HG03575 (cell line): ENCODE measurements around the gene ENTPD1.
"Not testable (repeated sequence)": the region's sequence is repeated elsewhere in the genome, so short reads cannot be mapped to it uniquely, and the experiment has no call there.

Experiments
- ATAC-seq: cut with Tn5 transposase; IDR thresholded peaks from one replicate; pipeline ENCODE4 v1.9.1; 2021; ENCODE audit not compliant: unreplicated experiment, insufficient number of reproducible peaks, low FRiP score; ENCODE audit errors: extremely low read depth

ENTPD1 gene

DNA sequence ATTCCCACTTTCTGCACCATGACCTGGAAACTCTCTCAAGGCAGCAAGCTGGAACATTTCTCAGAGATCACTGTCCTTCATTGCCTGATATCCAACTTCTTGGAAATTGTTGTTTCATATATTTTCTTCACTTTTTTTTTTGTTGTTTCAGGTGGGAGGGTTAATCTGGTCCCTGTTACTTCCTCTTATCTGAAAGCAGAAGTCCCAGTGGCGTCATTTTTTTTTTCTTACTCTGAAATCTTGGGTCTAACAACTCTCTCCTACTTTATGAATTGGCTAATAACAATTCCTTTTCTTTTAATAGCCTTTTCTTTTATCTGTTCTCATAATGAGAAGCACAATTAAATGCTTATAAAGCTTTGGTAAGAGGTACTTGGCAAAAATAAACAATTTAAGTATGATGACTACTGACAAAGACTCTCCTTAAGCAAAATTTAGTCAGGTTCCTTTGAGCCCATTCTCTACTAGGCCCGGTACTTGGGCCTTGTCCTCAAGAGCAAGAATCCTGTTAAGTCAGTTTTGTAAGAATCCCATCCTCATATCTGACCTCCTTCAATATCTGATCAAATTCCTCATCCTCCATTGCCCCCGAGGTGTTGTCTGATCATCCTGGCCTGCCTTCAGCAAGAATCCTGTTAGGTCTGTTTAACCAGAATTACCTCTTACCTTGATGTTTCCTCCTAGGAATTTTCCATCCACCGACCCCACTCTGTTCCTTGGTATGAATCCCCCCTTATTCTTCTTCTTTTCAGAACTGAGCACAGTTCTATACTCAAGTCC, 140.3 kb downstream of the ENTPD1 start:
- ATAC-seq, result no peak

DNA sequence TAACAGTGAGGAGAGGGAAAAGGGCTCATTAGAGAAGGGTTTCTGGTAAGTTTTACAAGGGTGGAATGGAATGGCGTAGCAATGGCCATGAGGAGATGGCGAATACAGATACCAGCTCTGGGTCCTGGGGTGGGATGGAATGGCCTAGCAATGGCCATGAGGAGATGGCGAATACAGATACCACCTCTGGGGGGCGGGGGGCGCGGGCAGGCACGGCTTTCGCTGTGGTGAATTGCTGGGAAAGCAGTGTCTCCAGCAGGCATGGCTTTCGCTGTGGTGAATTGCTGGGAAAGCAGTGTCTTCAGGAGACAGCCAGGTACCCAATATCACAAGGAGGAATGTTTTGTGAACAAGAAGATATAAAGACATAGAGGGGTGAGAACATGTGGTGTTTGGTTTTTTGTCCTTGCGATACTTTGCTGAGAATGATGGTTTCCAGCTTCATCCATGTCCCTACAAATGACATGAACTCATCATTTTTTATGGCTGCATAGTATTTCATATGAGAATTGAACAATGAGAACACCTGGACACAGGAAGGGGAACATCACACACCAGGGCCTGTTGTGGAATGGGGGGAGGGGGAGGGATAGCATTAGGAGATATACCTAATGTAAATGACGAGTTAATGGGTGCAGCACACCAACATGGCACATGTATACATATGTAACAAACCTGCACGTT, 150.1 kb downstream of the ENTPD1 start:
- not testable (repeated sequence) for ATAC-seq

DNA sequence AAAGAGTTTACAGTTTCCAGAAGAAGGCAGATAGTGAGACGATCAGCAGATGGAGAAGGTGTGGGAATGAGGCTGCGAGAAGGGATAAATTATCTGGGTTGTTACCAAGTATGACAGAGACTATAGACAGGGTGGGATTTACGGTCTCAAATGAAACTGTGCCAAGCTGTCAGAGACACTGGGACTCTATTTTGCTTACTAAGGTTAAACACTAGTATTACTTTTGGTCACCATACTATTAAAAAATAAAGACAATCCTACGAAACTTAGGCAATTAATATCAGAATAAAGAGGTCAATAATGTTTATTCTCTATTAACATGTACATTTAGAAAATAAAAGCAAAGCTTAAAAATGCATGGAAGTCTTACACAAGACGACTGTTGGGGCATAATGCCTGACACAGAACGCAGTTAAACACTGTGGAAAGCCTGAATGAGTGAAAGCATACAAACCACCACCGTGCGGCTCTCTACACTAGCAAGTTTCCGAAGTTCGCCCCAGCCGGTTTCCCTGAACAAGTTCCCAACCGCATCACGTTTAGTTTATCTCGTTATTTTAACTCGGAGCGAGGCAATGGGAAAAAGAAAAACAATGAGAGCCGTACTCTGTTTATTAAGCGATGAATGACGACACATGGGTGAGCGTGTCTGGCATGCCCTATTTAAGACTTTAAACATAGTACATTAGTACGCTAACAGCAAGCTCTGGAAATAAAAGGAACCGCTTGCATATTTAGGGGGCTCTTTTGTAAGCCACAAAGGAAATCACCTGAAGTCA, 150.9 kb downstream of the ENTPD1 start:
- ATAC-seq, result no peak

- no peak for ATAC-seq
These were observed 151.7 kb downstream of the ENTPD1 start, which contains the start of gene CC2D2B for GRCh38 chr10:95907456-95908253. CC2D2B (plus strand) TSS chr10:95907975; CDS start chr10:95911324, 3,349 bp downstream.

DNA sequence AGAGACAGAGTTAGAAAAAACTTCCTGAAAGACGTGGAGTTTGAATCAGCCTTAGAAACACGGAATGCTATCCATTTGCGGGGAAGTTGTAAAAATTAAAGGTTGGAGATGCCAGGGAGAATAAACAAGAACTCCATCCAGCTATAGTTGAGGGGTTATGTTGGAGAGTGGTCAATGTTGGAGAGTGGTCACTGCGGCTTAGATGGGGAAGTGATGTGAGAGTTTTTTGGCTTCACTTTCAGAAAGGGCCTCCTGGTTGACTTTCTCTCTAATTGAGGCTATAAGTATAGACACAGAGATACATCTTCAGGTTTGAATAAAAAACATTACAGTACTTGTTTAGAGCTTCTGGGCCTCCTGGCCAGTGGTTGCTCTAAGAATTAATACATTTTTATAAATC, 152.5 kb downstream of the ENTPD1 start:
- no peak for ATAC-seq

- no peak for ATAC-seq
These were observed 153.6 kb downstream of the ENTPD1 start for GRCh38 chr10:95909561-95909960.

- ATAC-seq, result not testable (repeated sequence)
These were observed 160.1 kb downstream of the ENTPD1 start for GRCh38 chr10:95916039-95916438.
